ENCODE results near the gene LRRC52.
"Not testable (repeated sequence)": the region's sequence is repeated elsewhere in the genome, so short reads cannot be mapped to it uniquely, and the experiment has no call there.

The LRRC52 gene

GRCh38 chr1:165581926-165582325 is 38.1 kb downstream of the LRRC52 start:
- no peak for DNase-seq (ENCODE audit: low read depth)

GRCh38 chr1:165586398-165586797 is 42.6 kb downstream of the LRRC52 start:
- no peak for DNase-seq (ENCODE audit: low read depth)

GRCh38 chr1:165591391-165591790 is 47.6 kb downstream of the LRRC52 start:
- not testable (repeated sequence) for DNase-seq (ENCODE audit: low read depth)

- peak; percentile 51 for DNase-seq (ENCODE audit: low read depth)
These were observed 49.4 kb downstream of the LRRC52 start for GRCh38 chr1:165592945-165593823.

- no peak for DNase-seq (ENCODE audit: low read depth)
These were observed 51.6 kb downstream of the LRRC52 start for GRCh38 chr1:165595246-165595938.

- peak; percentile 95 for DNase-seq (ENCODE audit: low read depth)
These were observed 54.3 kb downstream of the LRRC52 start for GRCh38 chr1:165597883-165598675.

GRCh38 chr1:165598676-165599059 is 54.9 kb downstream of the LRRC52 start:
- no peak for DNase-seq (ENCODE audit: low read depth)

- DNase-seq (ENCODE audit: low read depth) = no peak
These were observed 57.0 kb downstream of the LRRC52 start for GRCh38 chr1:165600793-165601192.

- DNase-seq (ENCODE audit: low read depth) = no peak
These were observed 60.0 kb downstream of the LRRC52 start for GRCh38 chr1:165603810-165604209.

- DNase-seq (ENCODE audit: low read depth) = no peak
These were observed 61.4 kb downstream of the LRRC52 start for GRCh38 chr1:165605246-165605645.

- not testable (repeated sequence) for DNase-seq (ENCODE audit: low read depth)
These were observed 62.9 kb downstream of the LRRC52 start for GRCh38 chr1:165606676-165607075.

- no peak for DNase-seq (ENCODE audit: low read depth)
These were observed 67.1 kb downstream of the LRRC52 start for GRCh38 chr1:165610866-165611265.

- no peak for DNase-seq (ENCODE audit: low read depth)
These were observed 68.3 kb downstream of the LRRC52 start for GRCh38 chr1:165612062-165612461.
